HepG2 (cell line): ENCODE data around the gene ANKRD65. TPM values are rescaled to one million over a fixed set of nuclear protein-coding genes. Genes with fewer than 3 reads are reported as not detected.

Experiments used
- ATAC-seq: fragments of 200-7000 bp; cut with Tn5 transposase; 3 replicates; pipeline ENCODE4 v1.9.1; 2020; ENCODE audit warnings: mild to moderate bottlenecking, moderate library complexity
- BruUV-seq: library from RNA; stranded (reverse); fragments of 400-500 nt; replicated peaks from 2 replicates; lab custom pipeline; 2021; lab: Mats Ljungman, UMichigan
- CTCF ChIA-PET: fragments of 300-600 bp; formaldehyde crosslinking; extraction: SDS; loops from one replicate; lab custom pipeline; 2021; ENCODE audit warnings: low total read pairs, inconsistent platforms, low intra/inter-chr PET ratio; lab: Yijun Ruan, JAX
- POLR2A ChIA-PET: fragments of 350-600 bp; sonication (Branson Sonifier 250); formaldehyde crosslinking; loops from one replicate; lab custom pipeline; 2020; ENCODE audit warnings: antibody characterized with exemption, inconsistent platforms; lab: Yijun Ruan, JAX
- DNase-seq: peaks from one replicate; pipeline ENCODE4 v3.0.0-alpha.2; 2015; ENCODE audit warnings: low spot score
- FAIRE-seq: peaks from 3 replicates; lab custom pipeline; 2011; peaks lifted over from hg19 to GRCh38; lab: Jason Lieb, UNC
- H2AFZ ChIP-seq: one replicate; pipeline ENCODE4 v1.6.1; 2011; ENCODE audit warnings: low read length, inconsistent platforms
- H3K27ac ChIP-seq: fragments of 300-600 bp; 3 replicates; pipeline ENCODE4 v1.8.0; 2011; ENCODE audit warnings: mixed run types, mild to moderate bottlenecking, mixed read lengths, low read length, inconsistent platforms; ENCODE audit not compliant: insufficient read depth; ENCODE audit errors: extremely low read length
- H3K27me3 ChIP-seq, 2 experiments: fragments of 200-600 bp in 1 of 2; 2 replicates in 1 of 2; 3 replicates in 1 of 2; pipeline versions ENCODE4 v1.6.0 to v1.8.0; 2011; ENCODE audit warnings: low read length in 2 of 2, mild to moderate bottlenecking in 2 of 2, moderate library complexity in 2 of 2, inconsistent platforms in 1 of 2; ENCODE audit not compliant: insufficient read depth in 2 of 2, control insufficient read depth in 1 of 2
- H3K36me3 ChIP-seq, 2 experiments: fragments of 200-600 bp in 1 of 2; replicated peaks in 1 of 2; 2 replicates in 1 of 2; 3 replicates in 1 of 2; pipeline versions ENCODE4 v1.5.1 to v1.8.0; 2011; ENCODE audit warnings: low read length in 2 of 2, inconsistent platforms in 1 of 2; ENCODE audit not compliant: insufficient read depth in 2 of 2, control insufficient read depth in 1 of 2
- H3K4me1 ChIP-seq: 2 replicates; pipeline ENCODE4 v1.5.1; 2012; ENCODE audit warnings: low read length, inconsistent platforms; ENCODE audit not compliant: insufficient read depth
- H3K4me2 ChIP-seq: 2 replicates; pipeline ENCODE4 v1.6.0; 2011; ENCODE audit warnings: low read depth, low read length, inconsistent platforms
- H3K4me3 ChIP-seq, 3 experiments: fragments of 200-600 bp in 1 of 3; sonication (generic), shearing (Covaris generic) in 1 of 3; replicated peaks in 1 of 3; 2 replicates each; pipeline ENCODE4 v1.5.1; 2011 to 2016; ENCODE audit warnings: low read length in 3 of 3, inconsistent platforms in 2 of 3, low read depth in 2 of 3, mild to moderate bottlenecking in 2 of 3, control low read depth in 1 of 3, mixed read lengths in 1 of 3; ENCODE audit not compliant: insufficient read depth in 1 of 3
- H3K79me2 ChIP-seq: one replicate; pipeline ENCODE4 v1.6.1; 2011; ENCODE audit warnings: low read length, inconsistent platforms; ENCODE audit not compliant: insufficient read depth
- H3K9ac ChIP-seq: 2 replicates; pipeline ENCODE4 v1.6.0; 2011; ENCODE audit warnings: mild to moderate bottlenecking, low read depth, low read length, inconsistent platforms; ENCODE audit not compliant: insufficient read depth
- H3K9me3 ChIP-seq: 2 replicates; pipeline ENCODE4 v1.5.1; 2012; ENCODE audit warnings: mild to moderate bottlenecking, low read length
- H4K20me1 ChIP-seq: 2 replicates; pipeline ENCODE4 v1.6.0; 2011; ENCODE audit warnings: inconsistent platforms, mild to moderate bottlenecking, low read length, moderate library complexity; ENCODE audit not compliant: insufficient read depth
- AGO1 ChIP-seq: fragments of 200-400 bp; formaldehyde crosslinking; IDR thresholded peaks from 2 replicates; pipeline ENCODE4 v1.6.1; 2017; ENCODE audit warnings: mild to moderate bottlenecking, low read depth, low read length, moderate library complexity; ENCODE audit not compliant: poor library complexity, severe bottlenecking
- AGO2 ChIP-seq: fragments of 200-400 bp; formaldehyde crosslinking; optimal IDR thresholded peaks from 2 replicates; pipeline ENCODE3; 2017; ENCODE audit warnings: mild to moderate bottlenecking, low read depth, low read length, moderate library complexity
- ELF1 ChIP-seq: sonication (generic); formaldehyde crosslinking; IDR thresholded peaks from 2 replicates; pipeline ENCODE4 v1.4.0; 2020; ENCODE audit warnings: missing genetic modification reagents
- KLF9 ChIP-seq: IDR thresholded peaks from 2 replicates; pipeline ENCODE4 v1.6.1; 2016; ENCODE audit warnings: low read depth
- POLR2G ChIP-seq: fragments of 200-400 bp; formaldehyde crosslinking; IDR thresholded peaks from 2 replicates; pipeline ENCODE4 v1.6.1; 2018; ENCODE audit warnings: mild to moderate bottlenecking, low read depth, low read length, moderate library complexity
- SAFB2 ChIP-seq: sonication (generic); formaldehyde crosslinking; IDR thresholded peaks from 2 replicates; pipeline ENCODE4 v1.5.1; 2020; ENCODE audit warnings: missing genetic modification reagents, low read depth, mild to moderate bottlenecking, borderline replicate concordance
- SRSF1 ChIP-seq: fragments of 200-400 bp; formaldehyde crosslinking; optimal IDR thresholded peaks from 2 replicates; pipeline ENCODE3; 2017; ENCODE audit warnings: mild to moderate bottlenecking, low read depth, low read length, moderate library complexity
- ZBTB38 ChIP-seq: sonication (generic); formaldehyde crosslinking; IDR thresholded peaks from 2 replicates; pipeline ENCODE4 v1.5.1; 2020; ENCODE audit warnings: mild to moderate bottlenecking, missing genetic modification reagents
- WGBS: methylation state at CpG from one replicate; pipeline ENCODE4 v1.1.6; 2017; ENCODE audit warnings: low lambda C conversion rate; 5-methylcytosine and 5-hydroxymethylcytosine counted together
- in situ Hi-C: cut with HindIII; loops from 2 replicates; pipeline ENCODE4 v1.10.0; 2017; ENCODE audit warnings: low pct_unique_long_range_greater_than_20kb; ENCODE audit not compliant: extremely low pct_ligation_motif_present
- intact Hi-C: fragments of 100-400 bp; cut with micrococcal nuclease; formaldehyde crosslinking; loops from one replicate; pipeline ENCODE4 v1.10.0; 2022; ENCODE audit not compliant: unreplicated experiment
- polyA plus RNA-seq, 8 experiments: library from polyadenylated mRNA; depleted of rRNA in 3 of 8; stranded (reverse) in 7 of 8; unstranded in 1 of 8; fragments of >200 nt; fragmentation: Illumina TruSeq in 4 of 8; extraction: Trizol in 4 of 8; gene quantifications; 2 replicates each; pipeline versions ENCODE4 v1.2.1 to v1.2.3, GENCODE V29; 2011 to 2016; ENCODE audit warnings: low read depth in 4 of 8, missing spikeins in 1 of 8, mixed read lengths in 1 of 8; ENCODE audit not compliant: insufficient read depth in 1 of 8
- total RNA-seq, 5 experiments: library from RNA; depleted of rRNA; stranded (reverse); fragments of >200 nt; fragmentation: Illumina TruSeq; extraction: Trizol; gene quantifications; 2 replicates each; pipeline ENCODE4 v1.2.3, GENCODE V29; 2016; ENCODE audit warnings: low read depth in 1 of 5
- TF ChIP-seq, protein P1 (sequence below): sonication (generic); formaldehyde crosslinking; IDR thresholded peaks from 2 replicates; pipeline ENCODE4 v1.8.0; 2022; ENCODE audit warnings: mild to moderate bottlenecking, missing genetic modification reagents; ENCODE audit not compliant: insufficient replicate concordance
- TF ChIP-seq, protein P2 (sequence below): sonication (generic); formaldehyde crosslinking; IDR thresholded peaks from 2 replicates; pipeline ENCODE4 v1.4.0; 2020; ENCODE audit warnings: mild to moderate bottlenecking, missing genetic modification reagents

Gene ANKRD65
- total and polyA plus RNA-seq, 2 of the 13 experiments (the other 11 are each of a cell fraction or from before 2014, with no cell fraction given) = 12.1 to 30.1 TPM

DNA sequence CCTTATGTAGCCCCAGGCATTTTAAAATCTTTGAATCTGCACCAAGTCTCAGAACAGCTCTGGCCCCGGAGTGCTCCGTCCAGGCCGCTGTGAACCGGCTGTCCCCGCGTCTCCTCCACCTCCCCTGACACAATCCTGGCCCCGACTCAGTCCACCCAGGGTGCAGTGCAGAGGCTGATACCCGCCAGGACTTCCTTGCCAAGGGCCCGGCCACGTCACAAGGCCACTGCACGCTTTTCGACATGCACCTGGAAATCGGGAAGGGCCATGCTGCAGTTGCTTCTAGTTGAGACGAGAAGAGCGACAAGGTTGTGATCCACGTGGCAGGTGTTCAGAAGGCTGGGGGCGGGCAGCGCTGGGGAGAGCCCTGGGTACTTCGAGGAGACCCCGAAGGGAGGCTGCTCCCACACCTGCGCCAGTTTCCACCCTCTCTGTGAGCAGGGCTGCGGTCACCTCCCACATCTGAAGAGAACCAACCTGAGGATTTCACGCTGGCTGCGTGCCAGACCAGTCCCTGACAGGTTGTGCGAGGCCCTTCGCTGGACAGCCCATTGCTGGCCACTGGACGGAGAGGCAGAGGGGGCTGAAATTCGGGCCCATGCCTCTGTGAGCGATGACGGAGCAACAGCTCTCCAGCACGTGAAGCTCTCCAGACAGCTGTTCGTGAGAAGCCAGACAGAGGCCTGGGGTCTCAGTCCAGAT lies 21.1 kb upstream of the ANKRD65 start:
- BruUV-seq = TSS peak; percentile 31
- Histone ChIP-seq H3K9me3 (no peaks in the 10 kb centered on the region), H3K36me3 (peaks cover 0 to 2% of the 10 kb centered on the region in 2 experiments; a peak in 1 of 5 replicates), H3K4me1 (peaks cover 46% of the 10 kb centered on the region), H4K20me1 (no peaks in the 10 kb centered on the region), H3K4me3 (no peak overlapping the region), H3K4me2 (peak overlapping the region; percentile 75), H3K27me3 (no peaks in the 10 kb centered on the region), H3K79me2 (peaks cover 8% of the 10 kb centered on the region), H3K9ac (no peak overlapping the region; the same call in 1 of the 2 replicates), H3K27ac (no peak overlapping the region), H2AFZ (no peak overlapping the region)
- WGBS = 74% methylated on average over 22 of the region's 32 CpGs
- intact Hi-C loops (loop anchor here (5.0 kb wide), 1 partner anchor 35 kb away; the partner anchor contains the start of gene MRPL20), in situ Hi-C loops (no loop called here)
- peak; percentile 95 for TF ChIP-seq AGO1
- 0 out of 2 replicates have a peak, but pooled peaks have one; percentile 27 for TF ChIP-seq ZBTB38 (CRISPR knock-in tag)
- TF ChIP-seq SRSF1 = peak; percentile 17
- peak; percentile 60 for TF ChIP-seq POLR2G
- TF ChIP-seq AGO2 = peak; percentile 66
- TF ChIP-seq ELF1 (CRISPR knock-in tag) = no peak
- no peak for TF ChIP-seq KLF9 (CRISPR knock-in tag)
- TF ChIP-seq, protein P1, sequence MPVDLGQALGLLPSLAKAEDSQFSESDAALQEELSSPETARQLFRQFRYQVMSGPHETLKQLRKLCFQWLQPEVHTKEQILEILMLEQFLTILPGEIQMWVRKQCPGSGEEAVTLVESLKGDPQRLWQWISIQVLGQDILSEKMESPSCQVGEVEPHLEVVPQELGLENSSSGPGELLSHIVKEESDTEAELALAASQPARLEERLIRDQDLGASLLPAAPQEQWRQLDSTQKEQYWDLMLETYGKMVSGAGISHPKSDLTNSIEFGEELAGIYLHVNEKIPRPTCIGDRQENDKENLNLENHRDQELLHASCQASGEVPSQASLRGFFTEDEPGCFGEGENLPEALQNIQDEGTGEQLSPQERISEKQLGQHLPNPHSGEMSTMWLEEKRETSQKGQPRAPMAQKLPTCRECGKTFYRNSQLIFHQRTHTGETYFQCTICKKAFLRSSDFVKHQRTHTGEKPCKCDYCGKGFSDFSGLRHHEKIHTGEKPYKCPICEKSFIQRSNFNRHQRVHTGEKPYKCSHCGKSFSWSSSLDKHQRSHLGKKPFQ = no peak
- TF ChIP-seq, protein P2, sequence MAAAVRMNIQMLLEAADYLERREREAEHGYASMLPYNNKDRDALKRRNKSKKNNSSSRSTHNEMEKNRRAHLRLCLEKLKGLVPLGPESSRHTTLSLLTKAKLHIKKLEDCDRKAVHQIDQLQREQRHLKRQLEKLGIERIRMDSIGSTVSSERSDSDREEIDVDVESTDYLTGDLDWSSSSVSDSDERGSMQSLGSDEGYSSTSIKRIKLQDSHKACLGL (CRISPR knock-in tag) = no peak
- TF ChIP-seq SAFB2 (CRISPR knock-in tag) = no peak
- ATAC-seq (no peak), FAIRE-seq (no peak), DNase-seq (no peak)
- ChIA-PET CTCF (interaction anchor here (1.0 kb wide), 1 partner anchor 24 kb away, joined by 3 read pairs; no protein-coding TSS in a partner anchor), POLR2A (interaction anchor here (1.6 to 5.4 kb wide), 6 partner anchors 11 to 43 kb away, joined by 4 to 76 read pairs (median 8); partner anchors contain the start of genes ANKRD65 and CCNL2)
